Stimulated activated CD8-positive, alpha-beta memory T cell treated with anti-CD3 and anti-CD28 coated beads, Interleukin-2, amount 100 ng/mL, for 1 hour (primary cell): ENCODE results near the gene EQTN.
A peak's percentile ranks its signal among the peaks of the same experiment; 100 is the strongest.

Experiments
- DNase-seq, 2 donors: peaks; one replicate each; pipeline ENCODE4 v3.0.0-alpha.2; 2020; ENCODE audit warnings: low read depth in 2 of 2

Gene EQTN

GRCh38 chr9:27297050-27297449 lies at the start of gene EQTN:
EQTN (minus strand) TSS chr9:27297150; CDS start chr9:27297055, 95 bp downstream.
- no peak for DNase-seq

- DNase-seq: no peak
These were observed 47.8 kb upstream of the EQTN start for GRCh38 chr9:27344776-27345175.

- no peak for DNase-seq
These were observed 44.8 kb upstream of the EQTN start for GRCh38 chr9:27341545-27342294.

- DNase-seq: no peak
These were observed 44.1 kb upstream of the EQTN start for GRCh38 chr9:27340961-27341511.

- no peak for DNase-seq
These were observed 43.3 kb upstream of the EQTN start for GRCh38 chr9:27340285-27340674.

- no peak for DNase-seq
These were observed 42.8 kb upstream of the EQTN start for GRCh38 chr9:27339661-27340284.

- DNase-seq: no peak
These were observed 41.6 kb upstream of the EQTN start for GRCh38 chr9:27338527-27338903.

GRCh38 chr9:27337833-27338526 lies 41.0 kb upstream of the EQTN start:
- DNase-seq: no peak

- no peak for DNase-seq
These were observed 40.3 kb upstream of the EQTN start for GRCh38 chr9:27337236-27337635.

- DNase-seq: no peak
These were observed 39.9 kb upstream of the EQTN start for GRCh38 chr9:27336829-27337228.

- DNase-seq: no peak
These were observed 39.2 kb upstream of the EQTN start for GRCh38 chr9:27336126-27336525.

- DNase-seq: no peak
These were observed 38.1 kb upstream of the EQTN start for GRCh38 chr9:27335075-27335474.

- peak in 1 of 2 donors; percentile 9 for DNase-seq
These were observed 36.5 kb upstream of the EQTN start for GRCh38 chr9:27333241-27334052.

GRCh38 chr9:27331393-27331792 lies 34.4 kb upstream of the EQTN start:
- DNase-seq: no peak

GRCh38 chr9:27329291-27329690 lies 32.3 kb upstream of the EQTN start:
- DNase-seq: no peak

GRCh38 chr9:27328483-27328882 lies 31.5 kb upstream of the EQTN start:
- DNase-seq: no peak

GRCh38 chr9:27311184-27311583 lies 14.2 kb upstream of the EQTN start:
- DNase-seq: no peak

GRCh38 chr9:27310582-27310981 lies 13.6 kb upstream of the EQTN start:
- no peak for DNase-seq

GRCh38 chr9:27308691-27309390 lies 11.9 kb upstream of the EQTN start:
- no peak for DNase-seq

GRCh38 chr9:27304521-27304920 lies 7.6 kb upstream of the EQTN start:
- DNase-seq: no peak

GRCh38 chr9:27303219-27303618 lies 6.3 kb upstream of the EQTN start:
- no peak for DNase-seq
